ENCODE data around the gene IPO4.

- no peak for TF ChIP-seq CTCF (IDR thresholded peaks at IDR 0.05; ENCODE audit: insufficient read depth, low read length)
- peak; percentile 82; the same call in 1 of the 2 replicates for TF ChIP-seq POLR2AphosphoS5 (IDR thresholded peaks at IDR 0.05; ENCODE audit: low read depth)
- TF ChIP-seq REST (IDR thresholded peaks at IDR 0.05; ENCODE audit: insufficient replicate concordance, low read depth) = peak; percentile 37
- peak; percentile 100 for TF ChIP-seq GABPA (IDR thresholded peaks at IDR 0.05; ENCODE audit: low read depth)
Measured at GRCh38 chr14:24188251-24189058, at the start of gene IPO4.

All from HL-60 (cell line).